Measurements from ENCODE around the gene ANTXR2. TPM values are rescaled to one million over a fixed set of nuclear protein-coding genes. Genes with fewer than 3 reads are reported as not detected.

Gene ANTXR2
- total RNA-seq, 1 donor from 2014 or later, result 46.9 TPM

DNA sequence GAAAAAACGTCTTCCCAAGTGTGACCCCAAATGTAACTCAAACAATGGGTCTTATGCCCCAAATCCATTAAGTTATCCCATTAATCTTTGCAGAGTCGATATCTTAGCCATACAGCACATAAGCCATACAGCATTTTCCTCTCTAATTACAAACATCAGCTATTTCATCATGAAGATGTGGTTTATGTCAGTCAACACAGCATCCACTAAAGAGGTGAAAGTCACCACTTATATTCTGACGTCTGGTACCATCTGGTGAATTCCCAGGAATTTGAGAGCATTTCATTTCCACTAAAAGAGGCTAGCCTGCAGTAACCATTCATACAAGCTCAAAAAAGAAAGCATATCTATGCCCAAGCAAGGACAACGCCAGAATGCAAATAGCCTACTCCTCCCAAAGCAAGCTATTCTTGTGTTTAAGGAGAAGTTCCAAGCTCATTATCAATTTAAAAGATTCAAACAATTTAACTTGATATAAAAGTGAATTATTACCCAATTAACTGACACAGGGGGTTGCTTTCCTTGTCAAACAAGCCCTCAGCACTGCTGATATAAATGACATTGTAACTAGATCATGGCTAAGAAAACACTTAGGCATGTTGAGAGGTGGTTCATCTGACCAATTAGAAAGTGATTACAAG, 203.3 kb downstream of the ANTXR2 start:
- DNase-seq (ENCODE audit: low spot score, unreplicated experiment), result no peak
- Mint-ChIP-seq H3K27me3 (no peaks in the 10 kb centered on the region), H3K27ac (no peak overlapping the region), H3K9me3 (ENCODE audit: low read depth) (no peaks in the 10 kb centered on the region), H3K4me3 (ENCODE audit: low read depth) (no peak overlapping the region), H3K36me3 (ENCODE audit: insufficient read depth) (no peaks in the 10 kb centered on the region), H3K4me1 (ENCODE audit: low read depth) (peaks cover 2% of the 10 kb centered on the region)
- TF ChIP-seq, protein P1, sequence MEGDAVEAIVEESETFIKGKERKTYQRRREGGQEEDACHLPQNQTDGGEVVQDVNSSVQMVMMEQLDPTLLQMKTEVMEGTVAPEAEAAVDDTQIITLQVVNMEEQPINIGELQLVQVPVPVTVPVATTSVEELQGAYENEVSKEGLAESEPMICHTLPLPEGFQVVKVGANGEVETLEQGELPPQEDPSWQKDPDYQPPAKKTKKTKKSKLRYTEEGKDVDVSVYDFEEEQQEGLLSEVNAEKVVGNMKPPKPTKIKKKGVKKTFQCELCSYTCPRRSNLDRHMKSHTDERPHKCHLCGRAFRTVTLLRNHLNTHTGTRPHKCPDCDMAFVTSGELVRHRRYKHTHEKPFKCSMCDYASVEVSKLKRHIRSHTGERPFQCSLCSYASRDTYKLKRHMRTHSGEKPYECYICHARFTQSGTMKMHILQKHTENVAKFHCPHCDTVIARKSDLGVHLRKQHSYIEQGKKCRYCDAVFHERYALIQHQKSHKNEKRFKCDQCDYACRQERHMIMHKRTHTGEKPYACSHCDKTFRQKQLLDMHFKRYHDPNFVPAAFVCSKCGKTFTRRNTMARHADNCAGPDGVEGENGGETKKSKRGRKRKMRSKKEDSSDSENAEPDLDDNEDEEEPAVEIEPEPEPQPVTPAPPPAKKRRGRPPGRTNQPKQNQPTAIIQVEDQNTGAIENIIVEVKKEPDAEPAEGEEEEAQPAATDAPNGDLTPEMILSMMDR (IDR thresholded peaks at IDR 0.05; ENCODE audit: unreplicated experiment), result no peak

- Mint-ChIP-seq H3K4me3 (ENCODE audit: low read depth) (no peak overlapping the region), H3K4me1 (ENCODE audit: low read depth) (peaks cover 5% of the 10 kb centered on the region), H3K27ac (no peak overlapping the region), H3K36me3 (ENCODE audit: insufficient read depth) (no peaks in the 10 kb centered on the region), H3K27me3 (no peaks in the 10 kb centered on the region), H3K9me3 (ENCODE audit: low read depth) (no peaks in the 10 kb centered on the region)
- TF ChIP-seq, protein P1 (IDR thresholded peaks at IDR 0.05; ENCODE audit: unreplicated experiment), result no peak
- no peak for DNase-seq (ENCODE audit: low spot score, unreplicated experiment)
Measured at GRCh38 chr4:79865201-79865597, 207.8 kb downstream of the ANTXR2 start.

- H3K27ac Mint-ChIP-seq, result peak overlapping the region; percentile 33
- TF ChIP-seq, protein P1 (IDR thresholded peaks at IDR 0.05; ENCODE audit: unreplicated experiment), result no peak
- H3K9me3 Mint-ChIP-seq (ENCODE audit: low read depth), result no peaks in the 10 kb centered on the region
- no peaks in the 10 kb centered on the region for H3K27me3 Mint-ChIP-seq
- no peak for DNase-seq (ENCODE audit: low spot score, unreplicated experiment)
- H3K36me3 Mint-ChIP-seq (ENCODE audit: insufficient read depth), result no peaks in the 10 kb centered on the region
- H3K4me3 Mint-ChIP-seq (ENCODE audit: low read depth), result no peak overlapping the region
- H3K4me1 Mint-ChIP-seq (ENCODE audit: low read depth), result peaks cover 5% of the 10 kb centered on the region
Measured at GRCh38 chr4:79864500-79865200, 208.4 kb downstream of the ANTXR2 start.

DNA sequence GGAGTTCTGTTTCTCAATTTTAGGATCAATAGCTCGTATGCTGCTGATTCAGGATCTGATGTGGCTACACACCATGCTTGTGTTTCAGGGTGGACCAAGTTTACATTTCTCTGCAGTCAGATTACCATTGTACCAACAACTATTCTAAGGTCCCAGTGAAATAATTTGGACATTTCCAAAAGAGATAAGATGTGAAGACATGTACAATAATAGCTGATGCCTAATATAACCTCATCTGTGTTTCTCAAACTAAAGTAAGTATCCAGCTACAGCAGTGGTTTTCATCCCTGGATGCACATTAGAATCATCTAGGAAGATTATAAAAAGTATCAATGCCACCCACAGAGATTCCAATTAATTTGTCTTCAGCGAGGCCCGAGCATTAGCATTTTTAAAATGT, 209.7 kb downstream of the ANTXR2 start:
- Mint-ChIP-seq H3K36me3 (ENCODE audit: insufficient read depth) (no peaks in the 10 kb centered on the region), H3K9me3 (ENCODE audit: low read depth) (no peaks in the 10 kb centered on the region), H3K4me3 (ENCODE audit: low read depth) (no peak overlapping the region), H3K4me1 (ENCODE audit: low read depth) (peaks cover 5% of the 10 kb centered on the region), H3K27ac (no peak overlapping the region), H3K27me3 (no peaks in the 10 kb centered on the region)
- TF ChIP-seq, protein P1 (IDR thresholded peaks at IDR 0.05; ENCODE audit: unreplicated experiment), result no peak
- no peak for DNase-seq (ENCODE audit: low spot score, unreplicated experiment)

DNA sequence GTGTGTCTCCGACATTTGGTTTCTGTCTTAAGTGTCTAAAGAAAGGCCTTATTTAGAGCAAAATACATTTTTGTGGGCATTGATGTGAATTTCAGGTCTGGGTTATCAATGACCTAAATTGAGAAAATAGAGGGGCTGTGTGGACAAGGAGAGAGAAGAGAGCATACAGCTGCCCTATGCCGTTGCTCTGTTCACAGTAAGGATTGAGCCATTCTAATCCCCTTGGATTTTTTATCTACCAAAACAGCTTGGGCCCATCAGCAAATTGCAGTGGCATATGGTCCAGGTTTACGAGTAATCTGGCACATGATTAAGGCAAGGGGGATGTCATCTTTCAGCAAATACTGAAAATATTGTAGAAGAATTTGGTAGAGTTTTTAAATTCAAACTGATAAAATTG, 210.2 kb downstream of the ANTXR2 start:
- H3K27me3 Mint-ChIP-seq, result no peaks in the 10 kb centered on the region
- H3K4me1 Mint-ChIP-seq (ENCODE audit: low read depth), result peaks cover 5% of the 10 kb centered on the region
- DNase-seq (ENCODE audit: low spot score, unreplicated experiment), result no peak
- H3K9me3 Mint-ChIP-seq (ENCODE audit: low read depth), result no peaks in the 10 kb centered on the region
- H3K4me3 Mint-ChIP-seq (ENCODE audit: low read depth), result no peak overlapping the region
- H3K36me3 Mint-ChIP-seq (ENCODE audit: insufficient read depth), result no peaks in the 10 kb centered on the region
- TF ChIP-seq, protein P1 (IDR thresholded peaks at IDR 0.05; ENCODE audit: unreplicated experiment), result no peak
- H3K27ac Mint-ChIP-seq, result no peak overlapping the region

All from progenitor cell of endocrine pancreas (in vitro differentiated cells).